GM18870 (cell line): ENCODE measurements around the gene WDR93.
"Not testable (repeated sequence)": the region's sequence is repeated elsewhere in the genome, so short reads cannot be mapped to it uniquely, and the experiment has no call there.

Experiments
- ATAC-seq: cut with Tn5 transposase; IDR thresholded peaks from one replicate; pipeline ENCODE4 v1.9.1; 2021; ENCODE audit warnings: moderate library complexity; ENCODE audit not compliant: unreplicated experiment

Gene WDR93

DNA sequence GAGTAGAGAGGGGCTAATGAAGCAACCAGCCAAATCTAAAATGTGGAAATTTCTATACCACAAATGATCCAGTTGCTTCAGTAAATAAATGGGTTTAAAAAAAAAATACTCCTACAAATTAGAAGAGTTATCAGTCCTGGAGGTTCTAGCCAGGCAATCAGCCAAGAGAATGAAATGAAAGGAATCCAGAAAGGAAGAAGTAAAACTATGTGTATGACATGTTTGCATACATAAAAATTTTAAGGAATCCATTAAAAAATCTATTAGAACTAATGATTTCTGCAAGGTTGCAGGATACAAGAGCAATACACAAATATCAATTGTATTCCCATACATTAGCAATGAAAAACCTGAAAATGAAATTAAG, 95.1 kb downstream of the WDR93 start:
- ATAC-seq, result no peak

DNA sequence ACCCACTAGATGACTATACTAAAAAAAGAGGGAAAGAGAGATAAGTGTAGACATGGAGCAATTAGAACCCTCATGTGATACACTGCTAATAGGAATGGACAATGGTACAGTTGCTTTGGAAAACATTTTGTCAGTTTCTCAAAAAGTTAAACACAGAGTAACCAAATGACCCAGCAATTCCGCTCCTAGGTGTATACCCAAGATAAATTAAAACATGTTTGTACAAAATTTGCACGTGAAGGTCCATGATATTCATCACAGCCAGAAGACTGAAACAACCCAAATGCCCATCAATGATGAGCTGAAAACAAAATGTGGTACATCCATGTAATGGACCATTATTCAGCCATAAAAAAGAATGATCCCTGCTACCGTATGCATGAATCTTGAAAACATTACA, 97.3 kb downstream of the WDR93 start:
- ATAC-seq, result no peak

DNA sequence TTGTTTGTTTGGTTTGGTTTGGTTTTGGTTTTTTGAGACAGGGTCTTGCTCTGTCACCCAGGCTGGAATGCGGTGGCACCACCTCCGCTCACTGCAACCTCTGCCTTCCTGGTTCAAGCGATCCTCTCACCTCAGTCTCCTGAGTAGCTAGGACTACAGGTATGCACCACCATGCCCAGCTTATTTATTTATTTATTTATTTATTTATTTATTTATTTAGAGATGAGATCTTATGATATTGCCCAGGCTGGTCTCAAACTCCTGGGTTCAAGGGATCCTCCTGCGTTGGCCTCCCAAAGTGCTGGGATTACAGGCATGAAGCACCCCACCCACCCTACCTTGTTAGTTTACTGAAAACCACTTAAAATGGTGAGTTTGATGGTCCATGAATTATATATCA, 98.0 kb downstream of the WDR93 start:
- ATAC-seq, result not testable (repeated sequence)

GRCh38 chr15:89790206-89790605, 99.6 kb downstream of the WDR93 start:
- no peak for ATAC-seq

DNA sequence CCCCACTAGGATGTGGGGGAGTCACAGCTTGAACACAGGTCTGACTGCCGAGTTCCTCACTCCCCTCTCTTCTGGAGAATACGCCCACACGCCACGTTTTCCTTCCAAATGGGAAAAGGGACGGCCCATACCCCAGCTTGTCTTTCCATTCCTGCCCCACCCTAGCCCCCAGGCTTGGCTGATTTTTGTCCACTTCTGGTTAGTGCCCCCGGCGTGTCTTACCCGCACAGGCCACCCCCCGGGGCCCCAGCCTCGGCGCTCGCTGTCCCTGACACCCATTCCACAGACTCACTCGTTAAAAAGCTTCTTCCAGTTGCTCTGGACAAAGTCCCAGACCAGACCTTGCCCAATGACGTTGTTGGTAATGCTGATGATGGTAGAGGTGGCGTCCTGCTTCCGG, 100.0 kb downstream of the WDR93 start:
- ATAC-seq, result no peak

GRCh38 chr15:89792106-89792805, 101.6 kb downstream of the WDR93 start:
- ATAC-seq, result no peak
